Astrocyte of the hippocampus (primary cell): Measurements from ENCODE around the gene REEP2.
"Not testable (repeated sequence)": the region's sequence is repeated elsewhere in the genome, so short reads cannot be mapped to it uniquely, and the experiment has no call there.

Experiments
- DNase-seq: peaks from one replicate; pipeline ENCODE4 v3.0.0; 2011; ENCODE audit warnings: low read depth, low spot score

The REEP2 gene

DNA sequence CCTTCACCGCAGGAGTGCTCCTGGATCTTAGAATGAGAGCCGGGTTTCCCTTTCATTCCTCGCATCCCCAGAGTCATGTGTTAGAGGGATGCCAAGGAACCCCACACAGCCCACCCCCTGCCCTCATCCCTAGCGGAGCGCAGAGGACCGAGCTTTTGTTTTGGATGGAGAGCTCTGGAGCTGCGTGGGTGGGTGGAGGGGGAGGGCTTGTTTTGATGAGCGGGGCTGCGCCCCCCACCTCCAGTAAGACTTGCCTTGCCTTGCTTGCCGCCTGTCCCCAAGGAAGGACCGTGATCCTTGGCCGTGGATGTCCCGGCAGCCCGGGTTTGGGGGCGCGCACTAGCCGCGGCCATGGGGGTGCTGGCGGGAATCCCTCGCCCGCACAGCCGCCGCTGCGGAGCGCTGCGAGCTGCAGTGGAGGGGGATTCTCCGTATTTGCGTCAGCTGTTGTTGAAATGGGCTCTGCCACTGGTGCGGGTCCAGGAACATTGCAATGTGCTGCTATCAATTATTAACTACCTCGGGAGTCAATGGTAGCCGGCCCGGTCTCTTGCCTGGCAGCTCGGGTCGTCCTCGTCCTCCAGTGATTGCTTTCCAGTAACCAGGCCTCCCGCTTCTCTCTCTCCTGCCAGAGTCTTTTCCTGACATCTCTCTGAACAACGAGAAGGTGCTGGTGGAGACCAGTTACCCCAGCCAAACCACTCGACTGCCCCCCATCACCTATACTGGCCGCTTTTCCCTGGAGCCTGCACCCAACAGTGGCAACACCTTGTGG is 27.5 kb downstream of the REEP2 start:
- peak; percentile 59 for DNase-seq

DNA sequence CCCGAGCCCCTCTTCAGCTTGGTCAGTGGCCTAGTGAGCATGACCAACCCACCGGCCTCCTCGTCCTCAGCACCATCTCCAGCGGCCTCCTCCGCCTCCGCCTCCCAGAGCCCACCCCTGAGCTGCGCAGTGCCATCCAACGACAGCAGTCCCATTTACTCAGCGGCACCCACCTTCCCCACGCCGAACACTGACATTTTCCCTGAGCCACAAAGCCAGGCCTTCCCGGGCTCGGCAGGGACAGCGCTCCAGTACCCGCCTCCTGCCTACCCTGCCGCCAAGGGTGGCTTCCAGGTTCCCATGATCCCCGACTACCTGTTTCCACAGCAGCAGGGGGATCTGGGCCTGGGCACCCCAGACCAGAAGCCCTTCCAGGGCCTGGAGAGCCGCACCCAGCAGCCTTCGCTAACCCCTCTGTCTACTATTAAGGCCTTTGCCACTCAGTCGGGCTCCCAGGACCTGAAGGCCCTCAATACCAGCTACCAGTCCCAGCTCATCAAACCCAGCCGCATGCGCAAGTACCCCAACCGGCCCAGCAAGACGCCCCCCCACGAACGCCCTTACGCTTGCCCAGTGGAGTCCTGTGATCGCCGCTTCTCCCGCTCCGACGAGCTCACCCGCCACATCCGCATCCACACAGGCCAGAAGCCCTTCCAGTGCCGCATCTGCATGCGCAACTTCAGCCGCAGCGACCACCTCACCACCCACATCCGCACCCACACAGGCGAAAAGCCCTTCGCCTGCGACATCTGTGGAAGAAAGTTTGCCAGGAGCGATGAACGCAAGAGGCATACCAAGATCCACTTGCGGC is 28.2 kb downstream of the REEP2 start:
- peak; percentile 67 for DNase-seq

DNA sequence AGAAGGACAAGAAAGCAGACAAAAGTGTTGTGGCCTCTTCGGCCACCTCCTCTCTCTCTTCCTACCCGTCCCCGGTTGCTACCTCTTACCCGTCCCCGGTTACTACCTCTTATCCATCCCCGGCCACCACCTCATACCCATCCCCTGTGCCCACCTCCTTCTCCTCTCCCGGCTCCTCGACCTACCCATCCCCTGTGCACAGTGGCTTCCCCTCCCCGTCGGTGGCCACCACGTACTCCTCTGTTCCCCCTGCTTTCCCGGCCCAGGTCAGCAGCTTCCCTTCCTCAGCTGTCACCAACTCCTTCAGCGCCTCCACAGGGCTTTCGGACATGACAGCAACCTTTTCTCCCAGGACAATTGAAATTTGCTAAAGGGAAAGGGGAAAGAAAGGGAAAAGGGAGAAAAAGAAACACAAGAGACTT is 28.9 kb downstream of the REEP2 start:
- DNase-seq = peak; percentile 57

GRCh38 chr5:138468133-138468965 is 29.5 kb downstream of the REEP2 start:
- DNase-seq = peak; percentile 62

GRCh38 chr5:138468966-138469539 is 30.2 kb downstream of the REEP2 start:
- DNase-seq = peak; percentile 83

DNA sequence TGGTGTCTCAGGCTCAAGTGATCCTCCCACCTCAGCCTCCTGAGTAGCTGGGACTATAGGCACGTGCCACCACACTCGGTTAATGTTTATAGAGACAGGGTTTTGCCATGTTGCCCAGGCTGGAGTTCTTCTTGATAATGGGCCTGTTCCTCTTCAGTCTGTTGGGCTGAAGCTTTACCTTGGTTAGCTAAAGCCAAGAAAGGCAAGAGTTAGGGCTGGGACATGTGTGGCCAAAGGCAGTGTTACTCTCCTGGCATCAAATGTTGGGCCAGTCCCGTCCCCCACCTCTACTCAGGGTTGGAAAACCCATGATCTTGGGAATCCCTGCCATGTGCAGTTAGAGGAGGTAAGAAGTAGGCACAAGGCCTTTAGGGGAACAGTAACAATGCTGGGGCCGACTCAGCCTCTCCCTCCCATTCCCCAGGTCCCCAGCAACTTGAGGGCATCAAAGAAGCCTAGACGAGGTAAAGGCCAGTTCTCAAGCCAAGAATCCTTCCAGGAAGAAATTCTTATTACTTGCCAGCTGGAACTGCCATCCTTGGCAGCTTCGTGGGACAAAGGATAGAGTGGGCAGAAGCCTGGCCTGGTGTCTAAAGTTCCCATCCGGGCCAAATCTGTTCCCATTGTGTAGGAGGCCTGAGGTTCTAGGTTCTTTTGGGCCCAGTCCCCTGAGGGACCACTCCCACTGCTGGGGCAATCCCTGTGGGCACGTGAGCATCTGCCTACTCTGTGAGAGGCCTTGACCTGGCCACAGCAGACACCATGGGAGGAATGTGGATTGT is 30.9 kb downstream of the REEP2 start:
- peak; percentile 95 for DNase-seq

- DNase-seq = no peak
These were observed 31.6 kb downstream of the REEP2 start for GRCh38 chr5:138470322-138471051.

DNA sequence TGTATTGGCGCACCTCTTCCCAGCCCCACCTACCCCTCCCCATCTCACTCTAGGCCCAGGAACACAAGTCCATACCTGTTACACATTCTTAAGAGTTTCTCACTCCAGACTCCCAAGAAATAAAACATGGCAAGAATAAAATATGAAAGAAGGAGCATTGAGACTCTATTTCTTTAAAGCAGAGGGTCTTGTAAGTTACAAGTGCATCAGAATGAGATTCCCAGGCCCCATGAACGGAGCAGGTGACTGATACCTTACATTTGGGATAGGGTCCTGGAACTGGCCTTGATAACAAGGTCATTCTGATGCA is 32.1 kb downstream of the REEP2 start:
- no peak for DNase-seq

DNA sequence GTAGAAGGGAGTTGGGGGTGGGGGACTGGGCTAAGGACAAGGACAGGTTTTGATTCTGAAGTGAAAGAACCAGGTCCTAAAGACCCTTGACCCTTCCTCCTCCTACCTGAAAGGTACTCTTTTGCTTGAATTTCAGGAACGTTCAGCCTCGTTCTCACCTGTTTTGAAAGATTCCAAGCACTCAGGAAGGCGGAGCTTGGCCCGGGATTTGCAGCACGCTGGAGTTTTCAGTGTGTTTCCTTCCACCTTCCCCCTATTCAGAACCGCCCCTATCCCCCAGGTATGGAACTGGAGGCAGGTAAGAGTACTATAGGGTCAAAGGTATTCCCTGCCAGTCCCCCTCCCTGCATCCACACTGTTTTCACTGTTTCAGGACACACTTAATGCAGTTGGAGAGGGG is 33.5 kb downstream of the REEP2 start:
- no peak for DNase-seq

DNA sequence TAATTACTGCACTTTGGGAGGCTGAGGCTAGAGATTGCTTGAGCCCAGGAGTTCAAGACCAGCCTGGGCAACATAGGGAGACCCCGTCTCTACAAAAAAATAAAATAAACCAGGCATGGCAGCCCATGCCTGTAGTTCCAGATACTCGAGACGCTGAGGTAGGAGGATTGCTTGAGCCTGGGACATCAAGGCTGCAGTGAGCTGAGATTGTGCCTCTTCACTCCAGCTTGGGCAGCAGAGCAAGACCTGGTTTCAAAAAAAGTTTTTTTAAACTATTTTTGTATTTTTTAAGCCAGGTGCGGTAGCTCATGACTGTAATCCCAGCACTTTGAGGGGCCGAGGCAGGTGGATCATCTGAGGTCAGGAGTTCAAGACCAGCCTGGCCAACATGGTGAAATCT is 34.3 kb downstream of the REEP2 start:
- DNase-seq = not testable (repeated sequence)

DNA sequence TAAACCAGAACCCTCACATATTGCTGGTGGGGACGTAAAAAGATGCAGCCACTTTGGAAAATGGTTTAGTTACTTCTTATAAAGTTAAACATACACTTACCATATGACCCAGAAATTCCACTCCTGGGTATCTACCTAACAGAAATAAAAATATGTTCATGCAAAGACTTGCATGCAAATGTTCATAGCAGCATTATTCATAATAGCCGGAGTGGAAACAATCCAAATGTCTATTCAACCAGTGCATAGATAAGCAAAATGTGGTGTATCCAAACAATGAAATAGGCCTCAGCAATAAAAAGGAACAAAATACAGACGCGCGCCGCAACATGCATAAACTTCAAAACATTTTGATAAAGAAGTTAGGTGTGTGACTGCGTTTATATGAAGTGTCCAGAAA is 38.1 kb downstream of the REEP2 start:
- DNase-seq = no peak

DNA sequence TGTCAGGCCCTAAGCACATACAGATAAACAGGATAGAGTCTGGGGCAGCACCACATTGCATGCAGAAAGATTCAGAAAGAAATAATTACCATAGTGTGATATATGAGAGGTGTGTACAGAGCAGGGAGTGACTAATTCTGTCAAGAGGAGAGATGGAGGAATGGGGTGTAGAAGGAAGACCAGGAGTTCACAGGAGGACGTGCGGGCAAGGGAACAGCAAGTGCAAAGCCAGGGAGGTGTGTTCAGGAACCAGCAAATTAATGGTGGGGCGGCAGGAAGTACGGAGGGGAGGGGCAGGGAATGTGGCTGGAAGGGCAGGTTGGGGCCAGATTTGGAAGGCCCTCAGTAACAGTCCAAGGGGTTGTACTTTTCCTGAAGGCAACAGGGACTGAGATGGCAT is 43.8 kb downstream of the REEP2 start:
- DNase-seq = no peak

DNA sequence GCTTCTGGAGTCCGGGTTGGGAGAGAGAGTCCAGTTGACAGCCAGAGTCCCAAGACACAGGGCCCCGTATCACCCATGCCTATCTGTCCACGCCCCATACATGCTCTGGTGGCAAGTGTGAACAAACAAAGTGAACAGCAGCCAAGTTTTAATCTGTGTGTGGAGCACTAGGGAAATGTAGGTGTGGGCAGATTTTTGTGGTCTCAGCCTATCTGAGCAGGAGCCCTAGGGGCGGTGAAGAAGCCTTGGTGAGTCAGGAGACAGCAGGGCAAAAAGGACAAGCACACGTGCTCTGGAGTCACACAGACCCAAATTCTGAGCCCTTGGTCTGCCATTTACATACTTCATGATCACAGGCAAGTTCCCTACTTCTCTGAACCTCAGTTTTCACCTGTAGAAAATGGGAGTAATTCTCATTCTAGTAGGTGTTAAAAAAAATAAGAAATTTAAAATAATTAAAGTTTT is 49.7 kb downstream of the REEP2 start:
- peak; percentile 60 for DNase-seq

DNA sequence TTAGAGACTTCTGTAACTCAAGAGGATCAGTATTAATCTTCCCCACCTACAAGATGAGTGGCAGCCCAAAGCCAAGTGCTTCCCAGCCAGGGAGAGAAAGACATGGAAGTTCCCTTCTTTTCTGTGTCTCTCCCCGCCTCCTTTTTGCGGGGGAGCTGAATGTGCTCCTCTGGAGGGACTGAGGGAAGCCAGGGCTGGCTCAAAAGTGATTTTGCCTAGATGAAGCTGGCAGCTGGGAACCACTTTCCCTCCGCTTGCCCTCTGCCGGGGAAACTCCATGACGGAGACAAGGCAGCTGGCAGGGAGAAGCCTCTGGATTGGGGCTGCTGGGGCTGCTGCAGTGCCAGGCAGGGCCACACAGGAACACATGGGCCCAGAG is 50.8 kb downstream of the REEP2 start:
- DNase-seq = no peak

- DNase-seq = no peak
These were observed 51.9 kb downstream of the REEP2 start for GRCh38 chr5:138490648-138491283.

GRCh38 chr5:138491284-138491648 is 52.4 kb downstream of the REEP2 start:
- no peak for DNase-seq

GRCh38 chr5:138491669-138492559 is 53.1 kb downstream of the REEP2 start:
- DNase-seq = peak; percentile 98

GRCh38 chr5:138492560-138493045 is 53.7 kb downstream of the REEP2 start:
- DNase-seq = no peak

GRCh38 chr5:138495351-138495750 is 56.5 kb downstream of the REEP2 start:
- DNase-seq = no peak
